GM23248 (cell line): ENCODE measurements around the gene ZC3H12D.

ENCODE experiments used
- EZH2 ChIP-seq: fragments of 200-600 bp; sonication (generic); IDR thresholded peaks from 2 replicates; pipeline ENCODE4 v1.6.1; 2018; ENCODE audit warnings: antibody characterized with exemption, mild to moderate bottlenecking; ENCODE audit not compliant: insufficient read depth, poor library complexity, severe bottlenecking
- EZH2phosphoT487 ChIP-seq: fragments of 200-600 bp; sonication (generic); IDR thresholded peaks from 2 replicates; pipeline ENCODE4 v1.6.1; 2018; ENCODE audit warnings: antibody characterized with exemption, moderate library complexity, mild to moderate bottlenecking, low read depth; ENCODE audit not compliant: insufficient read depth

- no peak for TF ChIP-seq EZH2phosphoT487
- TF ChIP-seq EZH2: no peak
Observed at GRCh38 chr6:149436647-149437046, 48.2 kb downstream of the ZC3H12D start.
